Natural killer cell (primary cell): Measurements from ENCODE around the gene C1orf159. TPM values are rescaled to one million over a fixed set of nuclear protein-coding genes. Genes with fewer than 3 reads are reported as not detected.
"Not testable (repeated sequence)": the region's sequence is repeated elsewhere in the genome, so short reads cannot be mapped to it uniquely, and the experiment has no call there.

Experiments used
- ATAC-seq, 3 donors: fragments of 150-1000 bp in 2 of 3; fragments of 200-7000 bp in 1 of 3; cut with Tn5 transposase; 1 replicate in 1 of 3; 2 replicates in 2 of 3; pipeline ENCODE4 v1.10.0; 2021; ENCODE audit warnings: mild to moderate bottlenecking in 2 of 3, moderate library complexity in 2 of 3
- DNase-seq, 2 donors: peaks; one replicate each; pipeline versions ENCODE4 v3.0.0 to v3.0.0-alpha.2; 2013 to 2021; ENCODE audit warnings: mixed read lengths in 1 of 2
- H3K27ac ChIP-seq: one replicate; pipeline ENCODE4 v1.5.1; 2013; ENCODE audit warnings: mild to moderate bottlenecking, low read length
- H3K27me3 ChIP-seq: one replicate; pipeline ENCODE4 v1.6.1; 2013; ENCODE audit warnings: low read length; ENCODE audit not compliant: control insufficient read depth, insufficient read depth
- H3K36me3 ChIP-seq: one replicate; pipeline ENCODE4 v1.6.1; 2013; ENCODE audit warnings: low read length; ENCODE audit not compliant: control insufficient read depth, insufficient read depth
- H3K4me1 ChIP-seq: one replicate; pipeline ENCODE4 v1.6.1; 2013; ENCODE audit warnings: low read length; ENCODE audit not compliant: control insufficient read depth, insufficient read depth
- H3K4me3 ChIP-seq: one replicate; pipeline ENCODE4 v1.5.1; 2013; ENCODE audit warnings: low read length
- H3K9me3 ChIP-seq: one replicate; pipeline ENCODE4 v1.6.1; 2013; ENCODE audit warnings: low read length; ENCODE audit not compliant: control insufficient read depth, insufficient read depth
- H3K27ac Mint-ChIP-seq, 2 donors: one replicate each; pipeline ENCODE4 v1.8.0; 2022; ENCODE audit warnings: mild to moderate bottlenecking in 2 of 2, mixed read lengths in 2 of 2, moderate library complexity in 1 of 2
- H3K27me3 Mint-ChIP-seq, 2 donors: one replicate each; pipeline ENCODE4 v1.8.0; 2022; ENCODE audit warnings: low read depth in 2 of 2, mixed read lengths in 2 of 2
- H3K36me3 Mint-ChIP-seq: one replicate; pipeline ENCODE4 v1.8.0; 2022; ENCODE audit warnings: mixed read lengths
- H3K4me1 Mint-ChIP-seq, 2 donors: one replicate each; pipeline ENCODE4 v1.8.0; 2022; ENCODE audit warnings: mixed read lengths in 2 of 2
- H3K4me3 Mint-ChIP-seq: one replicate; pipeline ENCODE4 v1.8.0; 2022; ENCODE audit warnings: mild to moderate bottlenecking, moderate library complexity, mixed read lengths
- H3K9me3 Mint-ChIP-seq, 2 donors: one replicate each; pipeline ENCODE4 v1.8.0; 2022; ENCODE audit warnings: mixed read lengths in 2 of 2
- CTCF ChIP-seq: fragments of 200-600 bp; IDR thresholded peaks from one replicate; pipeline ENCODE4 v1.8.0; 2022; ENCODE audit warnings: antibody characterized with exemption
- WGBS: methylation state at CpG from one replicate; pipeline ENCODE4 v1.1.7; 2013; ENCODE audit warnings: missing lambda C conversion rate; ENCODE audit not compliant: insufficient coverage; 5-methylcytosine and 5-hydroxymethylcytosine counted together
- intact Hi-C: fragments of 100-400 bp; cut with micrococcal nuclease; formaldehyde crosslinking; loops from one replicate; pipeline ENCODE4 v1.14.2; 2022
- total RNA-seq, 4 donors: library from RNA; stranded (reverse); fragments of 120-200 nt in 1 of 4; gene quantifications; one replicate each; pipeline versions ENCODE4 v1.2.3 to v1.2.4, GENCODE V29; 2013 to 2022

C1orf159 gene
- total RNA-seq, 3 donors from 2014 or later (not counting 1 experiment from before 2014, with no cell fraction given), result 19.6 to 25.1 (median 21.5) TPM

GRCh38 chr1:1067860-1068516, 47.9 kb downstream of the C1orf159 start:
- peaks cover 0 to 12% of the 10 kb centered on the region in 2 donors for H3K4me1 Mint-ChIP-seq
- TF ChIP-seq CTCF, result no peak
- DNase-seq (no peak), ATAC-seq (no peak)
- peaks cover 7% of the 10 kb centered on the region for H3K27me3 ChIP-seq
- no peaks in the 10 kb centered on the region for H3K9me3 ChIP-seq
- peak overlapping the region in 1 of 2 donors; percentile 56 for H3K27ac Mint-ChIP-seq
- WGBS, result 63% methylated on average over 31 of the region's 32 CpGs
- H3K27me3 Mint-ChIP-seq, result peaks cover 0 to 2% of the 10 kb centered on the region in 2 donors
- H3K36me3 Mint-ChIP-seq, result no peaks in the 10 kb centered on the region
- H3K4me3 ChIP-seq, result peak overlapping the region; percentile 16
- H3K36me3 ChIP-seq, result no peaks in the 10 kb centered on the region
- H3K27ac ChIP-seq, result no peak overlapping the region
- H3K4me3 Mint-ChIP-seq, result peak overlapping the region; percentile 40
- H3K9me3 Mint-ChIP-seq, result no peaks in the 10 kb centered on the region
- peaks cover 36% of the 10 kb centered on the region for H3K4me1 ChIP-seq
- intact Hi-C loops, result no loop called here

- H3K9me3 Mint-ChIP-seq, result no peaks in the 10 kb centered on the region
- H3K4me3 ChIP-seq, result no peak overlapping the region
- no peaks in the 10 kb centered on the region for H3K9me3 ChIP-seq
- ATAC-seq (no peak), DNase-seq (no peak)
- peaks cover 0 to 12% of the 10 kb centered on the region in 2 donors for H3K4me1 Mint-ChIP-seq
- H3K36me3 ChIP-seq, result no peaks in the 10 kb centered on the region
- WGBS, result 93% methylated on average over 54 of the region's 54 CpGs
- H3K27me3 ChIP-seq, result peaks cover 14% of the 10 kb centered on the region
- H3K4me3 Mint-ChIP-seq, result no peak overlapping the region
- H3K27me3 Mint-ChIP-seq, result peaks cover 0 to 6% of the 10 kb centered on the region in 2 donors
- no peak overlapping the region for H3K27ac Mint-ChIP-seq
- no peaks in the 10 kb centered on the region for H3K36me3 Mint-ChIP-seq
- intact Hi-C loops, result no loop called here
- peaks cover 36% of the 10 kb centered on the region for H3K4me1 ChIP-seq
- no peak for TF ChIP-seq CTCF
- H3K27ac ChIP-seq, result no peak overlapping the region
Measured at GRCh38 chr1:1067284-1067859, 48.5 kb downstream of the C1orf159 start.

GRCh38 chr1:1066403-1067283, 49.2 kb downstream of the C1orf159 start:
- H3K27me3 ChIP-seq, result peaks cover 18% of the 10 kb centered on the region
- WGBS, result 73% methylated on average over 27 of the region's 27 CpGs
- DNase-seq (peak in 1 of 2 donors; percentile 36), ATAC-seq (no peak)
- no peaks in the 10 kb centered on the region for H3K36me3 ChIP-seq
- no peaks in the 10 kb centered on the region for H3K36me3 Mint-ChIP-seq
- peaks cover 0 to 12% of the 10 kb centered on the region in 2 donors for H3K4me1 Mint-ChIP-seq
- H3K27ac Mint-ChIP-seq, result peak overlapping the region in 1 of 2 donors; percentile 35
- no peak overlapping the region for H3K4me3 ChIP-seq
- H3K4me3 Mint-ChIP-seq, result peak overlapping the region; percentile 25
- peaks cover 0 to 7% of the 10 kb centered on the region in 2 donors for H3K27me3 Mint-ChIP-seq
- H3K9me3 Mint-ChIP-seq, result no peaks in the 10 kb centered on the region
- peaks cover 38% of the 10 kb centered on the region for H3K4me1 ChIP-seq
- no peak for TF ChIP-seq CTCF
- intact Hi-C loops, result no loop called here
- no peak overlapping the region for H3K27ac ChIP-seq
- H3K9me3 ChIP-seq, result no peaks in the 10 kb centered on the region

GRCh38 chr1:1065940-1066304, 50.0 kb downstream of the C1orf159 start:
- WGBS, result 73% methylated on average over 10 of the region's 11 CpGs
- H3K4me3 ChIP-seq, DNase-seq, H3K9me3 Mint-ChIP-seq, H3K27ac ChIP-seq, ATAC-seq, intact Hi-C loops, H3K36me3 Mint-ChIP-seq, H3K36me3 ChIP-seq, H3K9me3 ChIP-seq: not testable (repeated sequence)
- peaks cover 38% of the 10 kb centered on the region for H3K4me1 ChIP-seq
- peaks cover 0 to 13% of the 10 kb centered on the region in 2 donors for H3K27me3 Mint-ChIP-seq
- H3K27ac Mint-ChIP-seq, result peak overlapping the region in 1 of 2 donors; percentile 57
- peaks cover 24% of the 10 kb centered on the region for H3K27me3 ChIP-seq
- peaks cover 0 to 12% of the 10 kb centered on the region in 2 donors for H3K4me1 Mint-ChIP-seq
- peak overlapping the region; percentile 45 for H3K4me3 Mint-ChIP-seq
